Measurements from ENCODE around the gene PLSCR4. TPM values are rescaled to one million over a fixed set of nuclear protein-coding genes. Genes with fewer than 3 reads are reported as not detected.

The PLSCR4 gene
- polyA plus RNA-seq, 4 donors: 18.1 to 24.9 (median 21.8) TPM

Other genes with a start within 250 kb of the PLSCR4 start
- 100 to 1,000 TPM; 174 to 194 (median 187) TPM for gene PLOD2, start 89.9 kb downstream of the PLSCR4 start, polyA plus RNA-seq (ENCODE audit: insufficient read length in 4 of 4)
- 1 to 10 TPM in 2 of 4 donors, under 1 TPM in 2; 0.61 to 1.5 (median 0.96) TPM for gene PLSCR2, start 218.5 kb upstream of the PLSCR4 start, polyA plus RNA-seq (ENCODE audit: insufficient read length in 4 of 4)